ENCODE results near the gene TTLL8.
"Not testable (repeated sequence)": the region's sequence is repeated elsewhere in the genome, so short reads cannot be mapped to it uniquely, and the experiment has no call there.

The TTLL8 gene

DNA sequence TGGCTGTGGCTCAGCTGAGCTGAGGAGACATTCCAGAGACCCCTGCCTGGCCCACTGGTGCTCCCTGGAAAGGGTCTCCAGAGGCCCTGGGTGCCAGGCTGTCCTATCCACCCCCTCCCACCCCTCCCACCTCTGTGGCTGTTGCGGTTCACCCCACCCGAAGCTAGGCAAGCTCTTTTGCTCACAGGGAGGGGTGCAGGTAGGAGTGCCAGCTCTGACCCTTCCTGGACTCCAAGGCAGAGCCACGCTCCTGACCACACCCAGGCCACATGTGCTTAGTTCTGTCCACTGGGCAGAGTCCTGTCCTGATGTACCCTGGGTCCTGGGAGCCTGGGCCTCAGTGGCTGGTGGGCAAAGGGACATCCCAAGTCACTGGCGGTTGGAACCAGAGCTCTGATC lies 62.0 kb downstream of the TTLL8 start:
- Histone ChIP-seq H3K9ac (ENCODE audit: low read depth, low read length) (no peak overlapping the region), H3K4me3 (ENCODE audit: low read depth, low read length) (no peak overlapping the region), H3K4me1 (ENCODE audit: control insufficient read depth, insufficient read depth, low read length) (no peaks in the 10 kb centered on the region), H3K9me3 (ENCODE audit: control insufficient read depth, insufficient read depth, low read length) (no peaks in the 10 kb centered on the region), H3K27me3 (ENCODE audit: control insufficient read depth, insufficient read depth, low read length) (peaks cover 15% of the 10 kb centered on the region), H3K36me3 (ENCODE audit: control insufficient read depth, insufficient read depth, low read length) (no peaks in the 10 kb centered on the region), H3K27ac (ENCODE audit: low read depth, low read length) (no peak overlapping the region)

- no peaks in the 10 kb centered on the region for H3K4me1 ChIP-seq (ENCODE audit: control insufficient read depth, insufficient read depth, low read length)
- peaks cover 9% of the 10 kb centered on the region for H3K27me3 ChIP-seq (ENCODE audit: control insufficient read depth, insufficient read depth, low read length)
- no peak overlapping the region for H3K9ac ChIP-seq (ENCODE audit: low read depth, low read length)
- H3K9me3 ChIP-seq (ENCODE audit: control insufficient read depth, insufficient read depth, low read length): peaks cover 5% of the 10 kb centered on the region; the same call in 1 of the 2 replicates
- H3K36me3 ChIP-seq (ENCODE audit: control insufficient read depth, insufficient read depth, low read length): no peaks in the 10 kb centered on the region
- no peak overlapping the region for H3K27ac ChIP-seq (ENCODE audit: low read depth, low read length)
- no peak overlapping the region for H3K4me3 ChIP-seq (ENCODE audit: low read depth, low read length)
These were observed 62.6 kb downstream of the TTLL8 start for GRCh38 chr22:49995361-49996118.

GRCh38 chr22:49995041-49995360 lies 63.1 kb downstream of the TTLL8 start:
- peaks cover 4% of the 10 kb centered on the region for H3K27me3 ChIP-seq (ENCODE audit: control insufficient read depth, insufficient read depth, low read length)
- H3K27ac ChIP-seq (ENCODE audit: low read depth, low read length): no peak overlapping the region
- no peaks in the 10 kb centered on the region for H3K36me3 ChIP-seq (ENCODE audit: control insufficient read depth, insufficient read depth, low read length)
- no peak overlapping the region for H3K9ac ChIP-seq (ENCODE audit: low read depth, low read length)
- no peaks in the 10 kb centered on the region for H3K4me1 ChIP-seq (ENCODE audit: control insufficient read depth, insufficient read depth, low read length)
- H3K9me3 ChIP-seq (ENCODE audit: control insufficient read depth, insufficient read depth, low read length): peaks cover 5% of the 10 kb centered on the region; the same call in 1 of the 2 replicates
- no peak overlapping the region for H3K4me3 ChIP-seq (ENCODE audit: low read depth, low read length)

GRCh38 chr22:49994361-49995040 lies 63.6 kb downstream of the TTLL8 start:
- H3K4me3 ChIP-seq (ENCODE audit: low read depth, low read length): no peak overlapping the region
- peaks cover 5% of the 10 kb centered on the region; the same call in 1 of the 2 replicates for H3K9me3 ChIP-seq (ENCODE audit: control insufficient read depth, insufficient read depth, low read length)
- no peaks in the 10 kb centered on the region for H3K27me3 ChIP-seq (ENCODE audit: control insufficient read depth, insufficient read depth, low read length)
- H3K4me1 ChIP-seq (ENCODE audit: control insufficient read depth, insufficient read depth, low read length): no peaks in the 10 kb centered on the region
- no peaks in the 10 kb centered on the region for H3K36me3 ChIP-seq (ENCODE audit: control insufficient read depth, insufficient read depth, low read length)
- H3K27ac ChIP-seq (ENCODE audit: low read depth, low read length): no peak overlapping the region
- no peak overlapping the region for H3K9ac ChIP-seq (ENCODE audit: low read depth, low read length)

DNA sequence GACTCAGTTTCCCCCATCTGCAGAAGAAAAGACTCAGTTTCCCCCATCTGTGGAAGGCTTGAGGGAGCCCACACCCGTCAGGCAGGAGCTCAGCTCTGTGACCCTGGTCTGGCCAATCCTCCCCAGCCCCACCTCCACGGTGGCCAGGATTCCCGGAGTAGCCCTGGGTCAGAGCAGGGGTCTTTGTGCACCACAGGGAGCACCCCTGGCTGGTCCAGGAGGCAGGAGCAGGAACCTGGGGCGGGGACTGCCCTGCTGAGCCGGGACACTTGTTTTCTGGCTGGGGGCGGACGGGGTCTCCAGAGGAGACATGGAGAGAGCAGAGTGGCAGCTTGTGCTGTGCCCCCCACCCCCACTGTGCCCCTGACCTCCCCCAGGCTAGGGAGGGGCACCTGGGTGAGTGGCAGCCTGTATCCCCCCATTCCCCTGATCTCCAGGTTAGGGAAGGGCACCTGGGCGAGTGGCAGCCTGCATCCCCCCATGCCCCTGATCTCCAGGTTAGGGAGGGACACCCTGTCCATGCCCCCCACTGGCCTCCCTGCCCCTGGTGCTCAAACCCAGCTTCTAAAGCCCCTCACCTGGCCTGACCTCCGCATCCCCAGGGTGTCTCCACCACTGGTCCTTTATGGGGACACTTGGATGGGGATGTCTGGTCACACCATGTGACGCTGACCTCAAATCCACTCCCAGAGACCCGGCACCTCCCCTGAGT lies 64.3 kb downstream of the TTLL8 start:
- no peak overlapping the region for H3K27ac ChIP-seq (ENCODE audit: low read depth, low read length)
- H3K9ac ChIP-seq (ENCODE audit: low read depth, low read length): no peak overlapping the region
- H3K4me1 ChIP-seq (ENCODE audit: control insufficient read depth, insufficient read depth, low read length): no peaks in the 10 kb centered on the region
- no peaks in the 10 kb centered on the region for H3K27me3 ChIP-seq (ENCODE audit: control insufficient read depth, insufficient read depth, low read length)
- no peak overlapping the region for H3K4me3 ChIP-seq (ENCODE audit: low read depth, low read length)
- peaks cover 5% of the 10 kb centered on the region; the same call in 1 of the 2 replicates for H3K9me3 ChIP-seq (ENCODE audit: control insufficient read depth, insufficient read depth, low read length)
- no peaks in the 10 kb centered on the region for H3K36me3 ChIP-seq (ENCODE audit: control insufficient read depth, insufficient read depth, low read length)

GRCh38 chr22:49992921-49993648 lies 65.0 kb downstream of the TTLL8 start:
- Histone ChIP-seq H3K27me3 (ENCODE audit: control insufficient read depth, insufficient read depth, low read length) (no peaks in the 10 kb centered on the region), H3K36me3 (ENCODE audit: control insufficient read depth, insufficient read depth, low read length) (no peaks in the 10 kb centered on the region), H3K4me1 (ENCODE audit: control insufficient read depth, insufficient read depth, low read length) (no peaks in the 10 kb centered on the region), H3K27ac (ENCODE audit: low read depth, low read length) (no peak overlapping the region), H3K4me3 (ENCODE audit: low read depth, low read length) (no peak overlapping the region), H3K9me3 (ENCODE audit: control insufficient read depth, insufficient read depth, low read length) (peaks cover 5% of the 10 kb centered on the region; the same call in 1 of the 2 replicates), H3K9ac (ENCODE audit: low read depth, low read length) (no peak overlapping the region)

DNA sequence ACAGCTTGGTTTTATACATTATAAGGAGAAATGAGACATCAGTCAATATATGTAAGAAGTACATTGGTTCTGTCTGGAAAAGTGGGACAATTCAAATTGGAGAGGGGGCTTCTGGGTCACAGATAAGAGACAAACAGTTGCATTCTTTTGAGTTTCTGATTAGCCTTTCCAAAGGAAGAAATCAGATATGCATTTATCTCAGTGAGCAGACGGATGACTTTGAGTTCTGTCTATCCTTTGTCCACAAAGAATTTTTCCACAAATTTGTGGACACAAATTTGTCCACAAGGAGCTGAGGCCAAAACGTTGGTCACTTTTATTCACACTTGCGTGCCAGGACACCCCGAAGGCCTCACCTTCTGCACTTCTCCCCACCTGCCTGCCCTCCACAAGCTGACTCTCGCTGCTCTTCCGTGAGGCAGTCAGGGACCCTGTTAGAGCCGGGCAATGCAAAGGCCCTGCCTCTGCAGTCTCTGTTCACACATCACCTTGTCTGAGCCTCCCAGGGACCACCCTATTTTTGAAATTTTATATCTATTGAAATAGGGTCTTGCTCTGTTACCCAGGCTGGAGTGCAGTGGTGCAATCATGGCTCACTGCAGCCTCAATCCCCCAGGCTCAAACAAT lies 66.1 kb downstream of the TTLL8 start:
- Histone ChIP-seq H3K9me3 (ENCODE audit: control insufficient read depth, insufficient read depth, low read length) (peaks cover 5% of the 10 kb centered on the region; the same call in 1 of the 2 replicates), H3K27me3 (ENCODE audit: control insufficient read depth, insufficient read depth, low read length) (no peaks in the 10 kb centered on the region), H3K9ac (ENCODE audit: low read depth, low read length) (no peak overlapping the region), H3K4me3 (ENCODE audit: low read depth, low read length) (no peak overlapping the region), H3K36me3 (ENCODE audit: control insufficient read depth, insufficient read depth, low read length) (no peaks in the 10 kb centered on the region), H3K4me1 (ENCODE audit: control insufficient read depth, insufficient read depth, low read length) (no peaks in the 10 kb centered on the region), H3K27ac (ENCODE audit: low read depth, low read length) (no peak overlapping the region)

DNA sequence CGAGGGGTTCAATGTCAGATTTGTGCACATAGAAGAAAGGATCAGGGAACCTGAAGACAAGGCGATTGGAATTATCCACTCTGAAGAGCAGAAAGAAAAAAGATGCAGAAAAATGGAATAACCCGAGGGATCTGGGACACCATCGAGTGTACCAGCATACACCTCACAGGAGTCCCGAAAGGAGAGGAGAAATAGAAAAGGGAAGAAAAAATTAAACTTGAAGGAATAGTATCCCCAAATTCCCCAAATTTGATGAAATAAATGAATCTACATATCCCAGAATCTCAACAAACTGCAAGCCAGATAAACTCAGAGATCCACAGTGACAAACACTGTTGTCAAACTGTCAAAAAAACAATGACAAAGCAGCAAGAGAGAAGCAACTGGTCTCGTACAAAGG lies 66.9 kb downstream of the TTLL8 start:
- Histone ChIP-seq H3K27me3 (ENCODE audit: control insufficient read depth, insufficient read depth, low read length) (peaks cover 7% of the 10 kb centered on the region), H3K9ac (ENCODE audit: low read depth, low read length) (no peak overlapping the region), H3K9me3 (ENCODE audit: control insufficient read depth, insufficient read depth, low read length) (peaks cover 5% of the 10 kb centered on the region; the same call in 1 of the 2 replicates), H3K36me3 (ENCODE audit: control insufficient read depth, insufficient read depth, low read length) (no peaks in the 10 kb centered on the region), H3K4me1 (ENCODE audit: control insufficient read depth, insufficient read depth, low read length) (no peaks in the 10 kb centered on the region), H3K4me3 (ENCODE audit: low read depth, low read length) (no peak overlapping the region), H3K27ac (ENCODE audit: low read depth, low read length) (no peak overlapping the region)

- not testable (repeated sequence) for H3K4me3 ChIP-seq (ENCODE audit: low read depth, low read length); H3K9ac ChIP-seq (ENCODE audit: low read depth, low read length); H3K9me3 ChIP-seq (ENCODE audit: control insufficient read depth, insufficient read depth, low read length); H3K27ac ChIP-seq (ENCODE audit: low read depth, low read length); H3K4me1 ChIP-seq (ENCODE audit: control insufficient read depth, insufficient read depth, low read length); H3K36me3 ChIP-seq (ENCODE audit: control insufficient read depth, insufficient read depth, low read length)
- peaks cover 21% of the 10 kb centered on the region for H3K27me3 ChIP-seq (ENCODE audit: control insufficient read depth, insufficient read depth, low read length)
These were observed 68.3 kb downstream of the TTLL8 start for GRCh38 chr22:49989826-49990225.

DNA sequence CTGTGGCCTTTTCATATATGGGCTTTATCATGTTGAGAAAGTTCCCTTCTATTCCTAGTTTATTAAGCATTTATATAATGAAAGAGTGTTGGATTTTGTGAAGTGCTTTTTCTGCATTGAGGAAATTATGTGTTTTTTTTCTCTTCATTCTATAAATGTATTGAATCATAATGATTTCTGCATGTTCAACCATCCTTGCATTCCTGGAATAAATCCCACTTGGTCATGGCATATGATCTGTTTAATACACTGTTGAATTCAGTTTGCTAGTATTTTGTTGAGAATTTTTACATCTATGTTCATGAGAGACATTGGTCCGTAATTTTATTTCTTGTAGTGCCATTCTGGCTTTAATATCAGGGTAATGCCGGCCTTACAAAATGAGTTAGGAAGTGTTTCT lies 71.8 kb downstream of the TTLL8 start:
- no peaks in the 10 kb centered on the region for H3K4me1 ChIP-seq (ENCODE audit: control insufficient read depth, insufficient read depth, low read length)
- peaks cover 39% of the 10 kb centered on the region for H3K27me3 ChIP-seq (ENCODE audit: control insufficient read depth, insufficient read depth, low read length)
- peaks cover 5% of the 10 kb centered on the region; the same call in 1 of the 2 replicates for H3K9me3 ChIP-seq (ENCODE audit: control insufficient read depth, insufficient read depth, low read length)
- no peaks in the 10 kb centered on the region for H3K36me3 ChIP-seq (ENCODE audit: control insufficient read depth, insufficient read depth, low read length)
- H3K9ac ChIP-seq (ENCODE audit: low read depth, low read length): no peak overlapping the region
- no peak overlapping the region for H3K27ac ChIP-seq (ENCODE audit: low read depth, low read length)
- no peak overlapping the region for H3K4me3 ChIP-seq (ENCODE audit: low read depth, low read length)
